ENCODE results near the gene SGMS1. TPM values are rescaled to one million over a fixed set of nuclear protein-coding genes. Genes with fewer than 3 reads are reported as not detected.
A peak's percentile ranks its signal among the peaks of the same experiment; 100 is the strongest.

Gene SGMS1
- total and polyA plus RNA-seq, 11 donors, result 6.9 to 40.6 (median 19.6) TPM

DNA sequence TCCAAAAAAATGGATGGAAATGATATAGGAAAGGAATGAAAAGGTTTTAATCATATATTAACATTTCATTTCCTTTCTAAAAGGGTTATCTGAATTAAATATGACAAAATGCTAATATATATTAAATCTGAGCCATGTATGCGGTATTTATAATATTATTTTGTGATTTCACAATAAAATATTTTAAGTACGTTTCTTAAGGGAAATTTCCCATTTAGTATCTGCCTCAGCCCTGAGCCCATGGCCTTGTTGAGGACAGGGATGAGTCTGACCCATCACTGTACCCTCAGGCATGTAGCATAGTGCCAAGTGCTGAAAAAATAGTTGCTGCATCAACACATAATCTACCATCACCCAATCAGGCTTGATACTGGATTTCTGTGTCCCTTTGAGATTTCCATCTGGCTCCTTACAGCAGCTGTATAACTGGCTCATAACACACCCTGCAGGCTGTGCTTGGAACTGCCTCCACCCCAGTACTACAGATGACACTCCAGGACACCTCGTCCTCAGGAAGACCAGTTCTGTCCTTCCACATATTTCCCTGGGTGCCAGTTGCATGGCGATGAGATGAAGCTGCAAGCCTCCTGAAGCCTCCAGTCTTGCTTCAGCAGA, 313.1 kb downstream of the SGMS1 start:
- intact Hi-C loops (cut with DNase I), result loop anchor here in 3 of 10 donors (10.0 kb wide), 1 partner anchor 314 kb away; the partner anchor contains the start of gene SGMS1 (in 3 of the 3)
- DNase-seq (no peak), ATAC-seq (no peak)
- H3K36me3 ChIP-seq, result peaks cover 0 to 56% (median 50%) of the 10 kb centered on the region in 9 donors
- H3K4me3 ChIP-seq, result no peak overlapping the region
- H3K27ac ChIP-seq, result no peak overlapping the region
- peaks cover 0 to 11% (median 2%) of the 10 kb centered on the region in 12 donors for H3K9me3 ChIP-seq
- TF ChIP-seq POLR2A (IDR thresholded peaks at IDR 0.05), result no peak
- TF ChIP-seq, protein P1, sequence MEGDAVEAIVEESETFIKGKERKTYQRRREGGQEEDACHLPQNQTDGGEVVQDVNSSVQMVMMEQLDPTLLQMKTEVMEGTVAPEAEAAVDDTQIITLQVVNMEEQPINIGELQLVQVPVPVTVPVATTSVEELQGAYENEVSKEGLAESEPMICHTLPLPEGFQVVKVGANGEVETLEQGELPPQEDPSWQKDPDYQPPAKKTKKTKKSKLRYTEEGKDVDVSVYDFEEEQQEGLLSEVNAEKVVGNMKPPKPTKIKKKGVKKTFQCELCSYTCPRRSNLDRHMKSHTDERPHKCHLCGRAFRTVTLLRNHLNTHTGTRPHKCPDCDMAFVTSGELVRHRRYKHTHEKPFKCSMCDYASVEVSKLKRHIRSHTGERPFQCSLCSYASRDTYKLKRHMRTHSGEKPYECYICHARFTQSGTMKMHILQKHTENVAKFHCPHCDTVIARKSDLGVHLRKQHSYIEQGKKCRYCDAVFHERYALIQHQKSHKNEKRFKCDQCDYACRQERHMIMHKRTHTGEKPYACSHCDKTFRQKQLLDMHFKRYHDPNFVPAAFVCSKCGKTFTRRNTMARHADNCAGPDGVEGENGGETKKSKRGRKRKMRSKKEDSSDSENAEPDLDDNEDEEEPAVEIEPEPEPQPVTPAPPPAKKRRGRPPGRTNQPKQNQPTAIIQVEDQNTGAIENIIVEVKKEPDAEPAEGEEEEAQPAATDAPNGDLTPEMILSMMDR (IDR thresholded peaks at IDR 0.05), result peak in 5 of 12 donors; percentile 7 to 27 (median 16)
- no peaks in the 10 kb centered on the region for H3K27me3 ChIP-seq
- WGBS, 4 donors, result 85 to 96% (median 94%) methylated on average over 4 of the region's 4 CpGs
- peaks cover 0 to 12% (median 9%) of the 10 kb centered on the region in 12 donors for H3K4me1 ChIP-seq

DNA sequence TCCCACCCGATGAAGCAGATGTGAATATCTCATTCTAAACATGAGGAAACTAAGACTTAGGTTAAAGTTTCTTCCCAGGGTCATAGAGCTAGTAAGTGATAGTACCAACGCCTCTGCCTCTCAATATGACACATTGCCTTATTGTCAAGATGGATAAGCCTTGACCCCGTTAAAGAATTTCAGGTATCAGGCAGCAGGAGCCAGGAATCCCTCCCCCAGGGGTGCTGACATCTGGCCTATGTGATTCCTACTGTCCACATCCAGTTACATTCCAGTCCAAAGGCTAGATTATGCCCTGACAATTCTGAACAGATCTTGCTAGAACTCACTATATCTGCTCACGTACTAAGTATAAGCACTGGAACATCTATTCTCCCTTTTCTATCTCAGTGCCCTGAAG, 314.4 kb downstream of the SGMS1 start:
- no peak for TF ChIP-seq POLR2A (IDR thresholded peaks at IDR 0.05)
- TF ChIP-seq, protein P1 (IDR thresholded peaks at IDR 0.05), result no peak
- ATAC-seq (no peak), DNase-seq (no peak)
- intact Hi-C loops (cut with DNase I), result loop anchor here in 1 of 10 donors (5.0 kb wide), 1 partner anchor 108 kb away; no protein-coding TSS in a partner anchor
- peaks cover 0 to 60% (median 50%) of the 10 kb centered on the region in 9 donors for H3K36me3 ChIP-seq
- no peak overlapping the region for H3K4me3 ChIP-seq
- no peaks in the 10 kb centered on the region for H3K27me3 ChIP-seq
- H3K9me3 ChIP-seq, result peaks cover 0 to 11% (median 2%) of the 10 kb centered on the region in 12 donors
- no peaks in the 10 kb centered on the region for H3K4me1 ChIP-seq
- H3K27ac ChIP-seq, result no peak overlapping the region
- 70 to 79% (median 76%) methylated on average over 4 of the region's 4 CpGs for whole genome bisulfite sequencing, 4 donors

DNA sequence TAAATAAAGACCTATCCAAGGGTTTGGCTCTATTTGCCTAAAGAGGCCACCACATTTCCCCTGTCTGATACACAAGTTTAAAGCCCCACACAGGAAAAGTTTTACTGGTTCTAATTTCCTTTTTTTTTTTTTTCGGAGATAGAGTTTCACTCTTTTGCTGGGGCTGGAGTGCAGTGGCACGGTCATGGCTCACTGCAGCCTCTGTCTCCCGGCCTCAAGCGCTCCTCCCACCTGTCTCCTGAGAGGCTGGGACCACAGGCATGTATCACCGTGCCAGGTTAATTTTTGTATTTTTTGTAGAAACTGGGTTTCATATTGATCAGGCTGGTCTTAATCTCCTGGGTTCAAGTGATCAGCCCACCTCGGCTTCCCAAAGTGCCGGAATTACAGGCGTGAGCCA, 319.1 kb downstream of the SGMS1 start:
- 95 to 98% (median 95%) methylated on average over 8 of the region's 8 CpGs for WGBS, 4 donors
- DNase-seq (no peak), ATAC-seq (no peak)
- intact Hi-C loops (cut with DNase I), result loop anchor here in 1 of 10 donors (5.0 kb wide), 1 partner anchor 113 kb away; no protein-coding TSS in a partner anchor
- Histone ChIP-seq H3K4me1 (no peaks in the 10 kb centered on the region), H3K9me3 (peaks cover 0 to 8% (median 0%) of the 10 kb centered on the region in 12 donors), H3K36me3 (peaks cover 0 to 45% (median 34%) of the 10 kb centered on the region in 9 donors), H3K27me3 (no peaks in the 10 kb centered on the region), H3K27ac (no peak overlapping the region), H3K4me3 (no peak overlapping the region)
- no peak for TF ChIP-seq POLR2A (IDR thresholded peaks at IDR 0.05)
- TF ChIP-seq, protein P1 (IDR thresholded peaks at IDR 0.05), result no peak

DNA sequence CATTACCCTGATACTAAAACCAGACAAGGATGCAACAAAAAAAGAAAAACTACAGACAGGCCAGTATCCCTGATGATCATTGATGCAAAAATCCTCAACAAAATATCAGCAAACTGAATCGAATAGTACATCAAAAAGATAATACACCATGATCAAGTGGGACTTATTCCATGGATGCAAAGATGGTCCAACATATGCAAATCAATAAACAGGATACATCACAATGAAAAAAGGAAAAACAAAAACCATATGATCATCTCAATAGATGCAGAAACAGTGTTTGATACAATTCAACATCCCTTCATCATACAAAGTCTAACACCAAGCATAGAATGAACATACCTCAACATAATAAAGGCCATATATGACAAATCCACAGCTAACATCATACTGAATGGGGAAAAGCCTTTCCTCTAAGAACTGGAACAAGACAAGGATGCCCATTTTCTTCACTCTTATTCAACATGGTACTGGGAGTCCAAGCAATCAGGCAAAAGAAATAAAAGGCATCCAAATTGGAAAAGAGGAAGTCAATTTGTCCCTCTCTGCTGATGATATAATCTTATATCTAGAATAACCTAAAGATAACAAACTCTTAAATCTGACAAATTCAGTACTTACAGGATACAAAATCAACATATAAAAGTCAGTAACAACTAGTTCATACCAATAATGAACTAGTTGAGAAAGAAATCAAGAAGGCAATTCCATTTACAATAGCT, 323.6 kb downstream of the SGMS1 start:
- no peak for ATAC-seq
- TF ChIP-seq POLR2A (IDR thresholded peaks at IDR 0.05), result no peak
- TF ChIP-seq, protein P1 (IDR thresholded peaks at IDR 0.05), result no peak
- Histone ChIP-seq H3K27me3 (no peaks in the 10 kb centered on the region), H3K4me3 (no peak overlapping the region), H3K27ac (no peak overlapping the region), H3K9me3 (peaks cover 0 to 17% (median 0%) of the 10 kb centered on the region in 12 donors), H3K36me3 (no peaks in the 10 kb centered on the region), H3K4me1 (no peaks in the 10 kb centered on the region)
- DNase-seq, result no peak
- intact Hi-C loops (cut with DNase I), result loop anchor here in 4 of 10 donors (10.0 kb wide), 2 partner anchors 125 to 325 kb away; partner anchors contain the start of gene SGMS1 (in 2 of the 4)
- 86 to 94% (median 88%) methylated on average over 1 of the region's 1 CpG for WGBS, 4 donors

Measured in heart left ventricle (tissue), 16 donors.